ENCODE measurements around the gene GOLT1A. TPM values are rescaled to one million over a fixed set of nuclear protein-coding genes. Genes with fewer than 3 reads are reported as not detected.
A peak's percentile ranks its signal among the peaks of the same experiment; 100 is the strongest.

Gene GOLT1A
- total and polyA plus RNA-seq, 2 of the 8 experiments (the other 6 are each of a cell fraction or from before 2014, with no cell fraction given): 7.5 to 8.5 TPM

GRCh38 chr1:204205486-204205885, 8.3 kb downstream of the GOLT1A start:
- FAIRE-seq: no peak
- H4K5ac ChIP-seq (ENCODE audit: insufficient read length, low read depth, low read length): no peak overlapping the region
- no peak overlapping the region for H3K56ac ChIP-seq (replicated peaks; ENCODE audit: insufficient read length, low read depth, low read length)
- no peak overlapping the region for H2BK20ac ChIP-seq (ENCODE audit: low read length)
- no peak overlapping the region for H3K14ac ChIP-seq (ENCODE audit: insufficient read length)
- H3K4me2 ChIP-seq (ENCODE audit: insufficient read depth in 1 of 2, low read depth in 2 of 2, low read length in 2 of 2): no peak overlapping the region
- H3K27me3 ChIP-seq (replicated peaks in 1 of 4; ENCODE audit: control insufficient read depth in 3 of 4, extremely low read depth in 1 of 4, insufficient read depth in 3 of 4, low read length in 3 of 4): no peaks in the 10 kb centered on the region
- peak; percentile 78 for TF ChIP-seq RFX5 (IDR thresholded peaks at IDR 0.05; ENCODE audit: borderline replicate concordance, low read depth, low read length)
- TF ChIP-seq RNF2 (IDR thresholded peaks at IDR 0.05; ENCODE audit: borderline replicate concordance, low read depth, low read length, missing control alignments, poor library complexity, severe bottlenecking): no peak
- H2BK5ac ChIP-seq (ENCODE audit: low read depth, low read length): no peak overlapping the region
- no peak overlapping the region for H3K4me3 ChIP-seq (ENCODE audit: extremely low read depth in 1 of 4, insufficient read depth in 2 of 4, low read depth in 3 of 4, low read length in 4 of 4)
- no peak overlapping the region for H2AK5ac ChIP-seq (ENCODE audit: low read depth, low read length)
- no peaks in the 10 kb centered on the region for H3K79me2 ChIP-seq (ENCODE audit: control insufficient read depth in 1 of 2, insufficient read depth in 2 of 2, low read length in 2 of 2)
- CTCF ChIA-PET (ENCODE audit: partially characterized antibody): interaction anchor here (0.7 to 12.6 kb wide), 19 partner anchors 8 to 335 kb away, joined by 3 to 360 read pairs (median 7); partner anchors contain the start of genes ETNK2, GOLT1A, KISS1 and REN
- H4K20me1 ChIP-seq (replicated peaks in 1 of 2; ENCODE audit: control insufficient read depth in 1 of 2, insufficient read depth in 2 of 2, low read length in 2 of 2): peaks cover 0 to 4% of the 10 kb centered on the region in 2 experiments
- no peak overlapping the region for H3K4ac ChIP-seq (replicated peaks; ENCODE audit: insufficient read length, low read depth, low read length)
- no peak overlapping the region for H4K8ac ChIP-seq (ENCODE audit: extremely low read depth, insufficient read depth, low read length)
- POLR2A ChIA-PET (ENCODE audit: partially characterized antibody): interaction anchor here (0.7 to 1.4 kb wide), 2 partner anchors 8 to 10 kb away, joined by 3 to 4 read pairs; partner anchors contain the start of genes GOLT1A and KISS1
- H3K36me3 ChIP-seq (ENCODE audit: control insufficient read depth in 2 of 4, insufficient read depth in 4 of 4, low read length in 3 of 4): no peaks in the 10 kb centered on the region
- H3K27ac ChIP-seq (ENCODE audit: low read depth, low read length): no peak overlapping the region
- no peak overlapping the region for H3K23ac ChIP-seq (ENCODE audit: insufficient read length)
- DNase-seq (ENCODE audit: low read depth in 1 of 2, low spot score in 2 of 2): no peak
- no peaks in the 10 kb centered on the region for H3K9me3 ChIP-seq (ENCODE audit: insufficient read depth in 2 of 2, low read depth in 1 of 2, low read length in 1 of 2)
- no peak overlapping the region for H3K18ac ChIP-seq (ENCODE audit: extremely low read depth, low read length)
- H2AFZ ChIP-seq (ENCODE audit: low read length): no peak overlapping the region
- H3K4me1 ChIP-seq (replicated peaks in 1 of 4; ENCODE audit: control insufficient read depth in 3 of 4, insufficient read depth in 4 of 4, low read length in 3 of 4): peaks cover 0 to 2% (median 2%) of the 10 kb centered on the region in 4 experiments; a peak in 3 of 7 replicates
- H2BK12ac ChIP-seq (ENCODE audit: low read depth, low read length): no peak overlapping the region
- H4K91ac ChIP-seq (replicated peaks; ENCODE audit: insufficient read length, low read length): no peak overlapping the region
- H2BK15ac ChIP-seq (ENCODE audit: low read length): no peak overlapping the region
- peaks cover 3% of the 10 kb centered on the region; the same call in 1 of the 2 replicates for H3K79me1 ChIP-seq (ENCODE audit: low read depth, low read length)
- no peak overlapping the region for H3K9ac ChIP-seq (replicated peaks in 1 of 4; ENCODE audit: extremely low read depth in 1 of 4, low read depth in 3 of 4, low read length in 3 of 4)
- no peaks in the 10 kb centered on the region for H3K23me2 ChIP-seq (ENCODE audit: low read depth, low read length)
- H2BK120ac ChIP-seq (replicated peaks; ENCODE audit: low read depth, low read length): no peak overlapping the region
